OCI-LY1 (cell line): ENCODE measurements around the gene PANK4.

ENCODE experiments used
- H2AFZ ChIP-seq: fragments of 200-600 bp; sonication (generic), shearing (Covaris generic); 2 replicates; pipeline ENCODE4 v1.6.0; 2014; ENCODE audit warnings: antibody characterized with exemption, mild to moderate bottlenecking, low read length
- H3F3A ChIP-seq: fragments of 200-600 bp; sonication (generic), shearing (Covaris generic); 2 replicates; pipeline ENCODE4 v1.6.0; 2014; ENCODE audit warnings: mild to moderate bottlenecking, antibody characterized with exemption, low read length, moderate library complexity; ENCODE audit not compliant: insufficient read depth
- H3K27ac ChIP-seq: fragments of 200-600 bp; sonication (generic); 2 replicates; pipeline ENCODE4 v1.5.1; 2014; ENCODE audit warnings: low read length, mixed run types, mild to moderate bottlenecking, low read depth; ENCODE audit not compliant: poor library complexity, severe bottlenecking
- H3K27me3 ChIP-seq: fragments of 200-600 bp; sonication (generic); 2 replicates; pipeline ENCODE4 v1.6.0; 2014; ENCODE audit warnings: antibody characterized with exemption, mild to moderate bottlenecking, low read length, moderate library complexity; ENCODE audit not compliant: insufficient read depth
- H3K36me3 ChIP-seq: fragments of 200-600 bp; sonication (generic); 2 replicates; pipeline ENCODE4 v1.6.1; 2014; ENCODE audit warnings: mild to moderate bottlenecking, antibody characterized with exemption, low read length, moderate library complexity, mixed read lengths; ENCODE audit not compliant: insufficient read depth
- H3K4me1 ChIP-seq: fragments of 200-600 bp; sonication (generic); 2 replicates; pipeline ENCODE4 v1.5.1; 2014; ENCODE audit warnings: mild to moderate bottlenecking, low read length, moderate library complexity; ENCODE audit not compliant: insufficient read depth, severe bottlenecking
- H3K4me2 ChIP-seq: fragments of 200-600 bp; sonication (generic), shearing (Covaris generic); 2 replicates; pipeline ENCODE4 v1.6.1; 2014; ENCODE audit warnings: low read length
- H3K4me3 ChIP-seq: fragments of 200-600 bp; sonication (generic); 2 replicates; pipeline ENCODE4 v1.5.1; 2014; ENCODE audit warnings: low read length, low read depth, mild to moderate bottlenecking, mixed read lengths; ENCODE audit not compliant: poor library complexity, severe bottlenecking
- H3K79me2 ChIP-seq: fragments of 200-600 bp; shearing (Covaris generic); 2 replicates; pipeline ENCODE4 v1.6.1; 2016; ENCODE audit warnings: mixed run types, low read length, mixed read lengths; ENCODE audit not compliant: insufficient read depth
- H3K9ac ChIP-seq: fragments of 200-600 bp; sonication (generic), shearing (Covaris generic); 2 replicates; pipeline ENCODE4 v1.6.1; 2014; ENCODE audit warnings: mild to moderate bottlenecking, low read length, mixed read lengths
- H3K9me2 ChIP-seq: fragments of 200-600 bp; sonication (generic), shearing (Covaris generic); 2 replicates; pipeline ENCODE4 v1.6.1; 2014; ENCODE audit warnings: low read depth, mild to moderate bottlenecking, low read length, mixed read lengths
- H3K9me3 ChIP-seq: fragments of 200-600 bp; shearing (Covaris generic); 2 replicates; pipeline ENCODE4 v1.6.1; 2014; ENCODE audit warnings: low read length, mixed read lengths
- H4K20me1 ChIP-seq: fragments of 200-600 bp; sonication (generic), shearing (Covaris generic); 2 replicates; pipeline ENCODE4 v1.6.0; 2016; ENCODE audit warnings: mild to moderate bottlenecking, low read length; ENCODE audit not compliant: insufficient read depth
- CTCF ChIP-seq: fragments of 200-600 bp; sonication (generic), shearing (Covaris generic); IDR thresholded peaks from 2 replicates; pipeline ENCODE4 v1.5.1; 2017; ENCODE audit warnings: mild to moderate bottlenecking, antibody characterized with exemption, low read length, moderate library complexity, mixed read lengths
- EZH2 ChIP-seq: fragments of 200-600 bp; sonication (generic), shearing (Covaris generic); IDR thresholded peaks from 2 replicates; pipeline ENCODE4 v1.8.0; 2017; ENCODE audit warnings: borderline replicate concordance, mixed run types, mild to moderate bottlenecking, antibody characterized with exemption, low read length, moderate library complexity, mixed read lengths

Gene PANK4

GRCh38 chr1:2540816-2541492, 14.6 kb upstream of the PANK4 start:
- H3K4me2 ChIP-seq = no peak overlapping the region
- no peaks in the 10 kb centered on the region for H4K20me1 ChIP-seq
- H3K4me3 ChIP-seq = no peak overlapping the region
- no peaks in the 10 kb centered on the region for H3K79me2 ChIP-seq
- H3K9me2 ChIP-seq = no peaks in the 10 kb centered on the region
- H2AFZ ChIP-seq = no peak overlapping the region
- H3K27ac ChIP-seq = no peak overlapping the region
- 0 out of 2 replicates have a peak, but pooled peaks cover 7% of the 10 kb centered on the region for H3K27me3 ChIP-seq
- no peaks in the 10 kb centered on the region for H3F3A ChIP-seq
- no peaks in the 10 kb centered on the region for H3K36me3 ChIP-seq
- H3K9me3 ChIP-seq = no peaks in the 10 kb centered on the region
- no peak overlapping the region for H3K9ac ChIP-seq
- TF ChIP-seq EZH2 (no peak), CTCF (no peak)
- no peaks in the 10 kb centered on the region for H3K4me1 ChIP-seq

GRCh38 chr1:2539312-2539907, 13.0 kb upstream of the PANK4 start:
- Histone ChIP-seq H3K36me3 (no peaks in the 10 kb centered on the region), H3K9me2 (no peaks in the 10 kb centered on the region), H3K4me1 (no peaks in the 10 kb centered on the region), H3F3A (no peaks in the 10 kb centered on the region), H3K4me2 (no peak overlapping the region), H3K79me2 (no peaks in the 10 kb centered on the region), H3K27me3 (0 out of 2 replicates have a peak, but pooled peaks cover 10% of the 10 kb centered on the region), H3K9me3 (no peaks in the 10 kb centered on the region), H3K9ac (no peak overlapping the region), H2AFZ (no peak overlapping the region), H4K20me1 (no peaks in the 10 kb centered on the region), H3K27ac (no peak overlapping the region), H3K4me3 (no peak overlapping the region)
- no peak; the same call in 1 of the 2 replicates for TF ChIP-seq CTCF
- no peak for TF ChIP-seq EZH2

GRCh38 chr1:2538872-2539271, 12.5 kb upstream of the PANK4 start:
- H3K27me3 ChIP-seq = 0 out of 2 replicates have a peak, but pooled peaks cover 15% of the 10 kb centered on the region
- H3K36me3 ChIP-seq = no peaks in the 10 kb centered on the region
- no peaks in the 10 kb centered on the region for H3K9me3 ChIP-seq
- H4K20me1 ChIP-seq = no peaks in the 10 kb centered on the region
- H3K4me3 ChIP-seq = no peak overlapping the region
- H3K27ac ChIP-seq = no peak overlapping the region
- no peaks in the 10 kb centered on the region for H3K79me2 ChIP-seq
- no peak for TF ChIP-seq EZH2
- no peak for TF ChIP-seq CTCF
- no peaks in the 10 kb centered on the region for H3K4me1 ChIP-seq
- no peaks in the 10 kb centered on the region for H3K9me2 ChIP-seq
- H3F3A ChIP-seq = no peaks in the 10 kb centered on the region
- no peak overlapping the region for H3K9ac ChIP-seq
- H2AFZ ChIP-seq = no peak overlapping the region
- no peak overlapping the region for H3K4me2 ChIP-seq
